DOHH2 (cell line): Measurements from ENCODE around the gene SORBS2.

Experiments used
- H3F3A ChIP-seq: fragments of 200-600 bp; sonication (generic), shearing (Covaris generic); 2 replicates; pipeline ENCODE4 v1.6.0; 2016; ENCODE audit warnings: antibody characterized with exemption, mild to moderate bottlenecking; ENCODE audit not compliant: control insufficient read depth, insufficient read depth
- H3K27ac ChIP-seq: fragments of 200-600 bp; sonication (generic); 2 replicates; pipeline ENCODE4 v1.5.1; 2014; ENCODE audit warnings: low read depth, mild to moderate bottlenecking, low read length, moderate library complexity
- H3K27me3 ChIP-seq: fragments of 200-600 bp; sonication (generic); 2 replicates; pipeline ENCODE4 v1.6.1; 2014; ENCODE audit warnings: mild to moderate bottlenecking, low read length, mixed read lengths; ENCODE audit not compliant: control insufficient read depth
- H3K36me3 ChIP-seq: fragments of 200-600 bp; sonication (generic); 2 replicates; pipeline ENCODE4 v1.6.1; 2014; ENCODE audit warnings: mild to moderate bottlenecking, low read length, moderate library complexity, mixed read lengths; ENCODE audit not compliant: control insufficient read depth
- H3K4me1 ChIP-seq: fragments of 200-600 bp; sonication (generic); 2 replicates; pipeline ENCODE4 v1.6.1; 2014; ENCODE audit warnings: mild to moderate bottlenecking, low read length, mixed read lengths; ENCODE audit not compliant: control insufficient read depth
- H3K4me2 ChIP-seq: fragments of 200-600 bp; sonication (generic); 2 replicates; pipeline ENCODE4 v1.6.0; 2014; ENCODE audit warnings: mild to moderate bottlenecking, low read length, moderate library complexity
- H3K4me3 ChIP-seq: fragments of 200-600 bp; sonication (generic); 2 replicates; pipeline ENCODE4 v1.5.1; 2014; ENCODE audit warnings: mild to moderate bottlenecking, low read length, mixed read lengths
- H3K79me2 ChIP-seq: fragments of 200-600 bp; sonication (generic); 2 replicates; pipeline ENCODE4 v1.6.1; 2014; ENCODE audit warnings: mild to moderate bottlenecking, low read length, mixed read lengths; ENCODE audit not compliant: control insufficient read depth
- H3K9me2 ChIP-seq: fragments of 200-600 bp; sonication (generic); replicated peaks from 2 replicates; pipeline ENCODE4 v1.6.1; 2014; ENCODE audit warnings: mild to moderate bottlenecking, low read length, mixed read lengths; ENCODE audit not compliant: control insufficient read depth
- H3K9me3 ChIP-seq: fragments of 200-600 bp; sonication (generic); 2 replicates; pipeline ENCODE4 v1.6.1; 2014; ENCODE audit warnings: antibody characterized with exemption, low read length, mixed read lengths; ENCODE audit not compliant: control insufficient read depth, insufficient read depth
- H4K20me1 ChIP-seq: fragments of 200-600 bp; sonication (generic); 2 replicates; pipeline ENCODE4 v1.6.0; 2014; ENCODE audit warnings: low read depth, mild to moderate bottlenecking, antibody characterized with exemption, low read length, moderate library complexity; ENCODE audit not compliant: control insufficient read depth, insufficient read depth
- CTCF ChIP-seq: fragments of 200-600 bp; sonication (generic); IDR thresholded peaks from one replicate; pipeline ENCODE4 v1.5.1; 2014; ENCODE audit warnings: antibody characterized with exemption, mild to moderate bottlenecking, low read depth, low read length; ENCODE audit not compliant: poor library complexity, severe bottlenecking
- EZH2phosphoT487 ChIP-seq: fragments of 200-600 bp; sonication (generic); IDR thresholded peaks from 2 replicates; pipeline ENCODE4 v1.6.1; 2017; ENCODE audit warnings: borderline replicate concordance, mild to moderate bottlenecking, antibody characterized with exemption, low read length, moderate library complexity, mixed read lengths

Gene SORBS2

DNA sequence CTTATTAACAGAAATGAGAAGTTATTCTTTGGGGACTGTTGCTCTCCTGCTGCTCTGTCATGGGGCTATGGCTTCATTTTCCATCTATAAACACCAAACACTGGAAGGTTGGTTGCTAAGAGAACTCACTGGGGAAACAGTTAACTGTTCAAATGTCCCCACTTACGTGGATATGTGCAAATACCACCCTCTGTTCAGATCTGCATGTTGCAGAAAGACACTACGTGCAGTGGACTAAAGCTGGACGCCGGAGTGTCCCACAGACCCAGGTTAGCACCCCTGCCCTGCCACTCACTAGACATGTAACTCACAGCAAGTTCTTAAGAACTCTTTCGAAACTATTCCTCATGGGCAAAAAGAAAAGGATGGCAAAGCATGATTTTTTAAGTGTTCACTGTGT, 62.1 kb downstream of the SORBS2 start:
- no peaks in the 10 kb centered on the region for H3K27me3 ChIP-seq
- no peaks in the 10 kb centered on the region for H3K79me2 ChIP-seq
- H3K9me2 ChIP-seq: no peaks in the 10 kb centered on the region
- no peaks in the 10 kb centered on the region for H3K9me3 ChIP-seq
- no peak overlapping the region for H3K27ac ChIP-seq
- H4K20me1 ChIP-seq: no peaks in the 10 kb centered on the region
- no peak overlapping the region for H3K4me2 ChIP-seq
- no peaks in the 10 kb centered on the region for H3K4me1 ChIP-seq
- H3K36me3 ChIP-seq: no peaks in the 10 kb centered on the region
- H3F3A ChIP-seq: no peaks in the 10 kb centered on the region
- H3K4me3 ChIP-seq: no peak overlapping the region
- TF ChIP-seq CTCF: no peak

DNA sequence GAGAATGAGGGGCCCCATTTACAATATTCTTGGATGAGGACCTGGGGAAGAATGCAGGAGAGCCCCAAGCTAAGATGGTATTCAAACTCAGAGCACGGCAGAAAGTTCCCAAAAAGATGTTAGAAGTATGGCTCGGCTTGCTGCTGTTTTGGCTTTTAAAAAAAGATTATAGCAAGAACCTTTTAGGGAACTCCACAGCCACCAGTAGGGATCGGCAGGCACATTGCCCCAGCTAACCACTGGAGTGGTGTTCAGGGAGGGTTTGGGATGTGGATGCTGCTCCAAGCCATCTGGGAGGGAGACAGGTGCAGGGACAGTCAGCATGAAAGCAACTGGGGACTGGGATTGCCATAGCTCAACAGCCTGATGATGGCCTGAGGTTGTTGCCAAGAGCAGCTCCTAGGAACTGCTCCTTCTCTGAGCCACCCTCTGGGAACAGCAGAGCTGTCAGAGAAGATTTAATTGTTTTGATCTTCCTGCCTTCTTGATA, 63.0 kb downstream of the SORBS2 start:
- Histone ChIP-seq H3K9me2 (no peaks in the 10 kb centered on the region), H3K4me2 (no peak overlapping the region), H3K27ac (no peak overlapping the region), H3K27me3 (no peaks in the 10 kb centered on the region), H4K20me1 (no peaks in the 10 kb centered on the region), H3K4me1 (peaks cover 4% of the 10 kb centered on the region), H3K4me3 (no peak overlapping the region), H3K9me3 (no peaks in the 10 kb centered on the region), H3F3A (no peaks in the 10 kb centered on the region), H3K79me2 (no peaks in the 10 kb centered on the region), H3K36me3 (no peaks in the 10 kb centered on the region)
- TF ChIP-seq EZH2phosphoT487: no peak
- no peak for TF ChIP-seq CTCF

- no peak for TF ChIP-seq CTCF
- no peak for TF ChIP-seq EZH2phosphoT487
- H3K27me3 ChIP-seq: no peaks in the 10 kb centered on the region
- no peak overlapping the region for H3K4me2 ChIP-seq
- H3K27ac ChIP-seq: no peak overlapping the region
- H4K20me1 ChIP-seq: no peaks in the 10 kb centered on the region
- no peaks in the 10 kb centered on the region for H3K9me2 ChIP-seq
- no peaks in the 10 kb centered on the region for H3K79me2 ChIP-seq
- no peaks in the 10 kb centered on the region for H3F3A ChIP-seq
- peaks cover 5% of the 10 kb centered on the region for H3K4me1 ChIP-seq
- H3K36me3 ChIP-seq: no peaks in the 10 kb centered on the region
- no peaks in the 10 kb centered on the region for H3K9me3 ChIP-seq
- H3K4me3 ChIP-seq: no peak overlapping the region
Observed at GRCh38 chr4:185745891-185746290, 66.1 kb downstream of the SORBS2 start.

GRCh38 chr4:185744946-185745345, 67.0 kb downstream of the SORBS2 start:
- Histone ChIP-seq H3K4me3 (no peak overlapping the region), H3K36me3 (no peaks in the 10 kb centered on the region), H3K4me2 (no peak overlapping the region), H3K9me3 (no peaks in the 10 kb centered on the region), H3K4me1 (peaks cover 5% of the 10 kb centered on the region), H3K27ac (no peak overlapping the region), H4K20me1 (no peaks in the 10 kb centered on the region), H3K9me2 (no peaks in the 10 kb centered on the region), H3F3A (no peaks in the 10 kb centered on the region), H3K27me3 (no peaks in the 10 kb centered on the region), H3K79me2 (no peaks in the 10 kb centered on the region)
- no peak for TF ChIP-seq EZH2phosphoT487
- TF ChIP-seq CTCF: no peak
